Peyer's patch (tissue), 4 donors: ENCODE results near the gene KCNA1. TPM values are rescaled to one million over a fixed set of nuclear protein-coding genes. Genes with fewer than 3 reads are reported as not detected.

Experiments
- DNase-seq, 3 donors: peaks; one replicate each; pipeline ENCODE4 v3.0.0-alpha.2; 2017 to 2019
- H3K27ac ChIP-seq, 4 donors: fragments of 200-600 bp; sonication (generic); one replicate each; pipeline ENCODE4 v1.5.1; 2016 to 2019
- H3K27me3 ChIP-seq, 2 donors: fragments of 200-600 bp; sonication (generic); one replicate each; pipeline ENCODE4 v1.5.1; 2019
- H3K36me3 ChIP-seq, 3 donors: fragments of 200-600 bp; sonication (generic); one replicate each; pipeline ENCODE4 v1.5.1; 2016 to 2019
- H3K4me1 ChIP-seq, 4 donors: fragments of 200-600 bp; sonication (generic); one replicate each; pipeline ENCODE4 v1.5.1; 2016 to 2019
- H3K4me3 ChIP-seq, 4 donors: fragments of 200-600 bp; sonication (generic); 1 replicate in 3 of 4; 2 replicates in 1 of 4; pipeline ENCODE4 v1.5.1; 2016 to 2019; ENCODE audit warnings: mild to moderate bottlenecking in 1 of 4
- H3K9me3 ChIP-seq, 4 donors: fragments of 200-600 bp; sonication (generic); one replicate each; pipeline ENCODE4 v1.5.1; 2016 to 2019; ENCODE audit warnings: mild to moderate bottlenecking in 1 of 4
- POLR2A ChIP-seq, 2 donors: fragments of 450-650 bp; IDR thresholded peaks; one replicate each; pipeline ENCODE4 v1.5.1; 2017; ENCODE audit warnings: antibody characterized with exemption in 2 of 2, mild to moderate bottlenecking in 2 of 2, moderate library complexity in 2 of 2
- total RNA-seq, 4 donors: library from RNA; depleted of rRNA; stranded (reverse); fragments of >200 nt; gene quantifications; one replicate each; pipeline ENCODE4 v1.1.0, GENCODE V29; 2016
- TF ChIP-seq, protein P1 (sequence below), 6 experiments: fragments of 450-650 bp in 4 of 6; fragments of 200-600 bp in 2 of 6; sonication (generic) in 1 of 6; IDR thresholded peaks; one replicate each; pipeline ENCODE4 v1.5.1; 2017 to 2019; ENCODE audit warnings: antibody characterized with exemption in 6 of 6, mild to moderate bottlenecking in 3 of 6, moderate library complexity in 1 of 6

Gene KCNA1
- total RNA-seq, result not detected

DNA sequence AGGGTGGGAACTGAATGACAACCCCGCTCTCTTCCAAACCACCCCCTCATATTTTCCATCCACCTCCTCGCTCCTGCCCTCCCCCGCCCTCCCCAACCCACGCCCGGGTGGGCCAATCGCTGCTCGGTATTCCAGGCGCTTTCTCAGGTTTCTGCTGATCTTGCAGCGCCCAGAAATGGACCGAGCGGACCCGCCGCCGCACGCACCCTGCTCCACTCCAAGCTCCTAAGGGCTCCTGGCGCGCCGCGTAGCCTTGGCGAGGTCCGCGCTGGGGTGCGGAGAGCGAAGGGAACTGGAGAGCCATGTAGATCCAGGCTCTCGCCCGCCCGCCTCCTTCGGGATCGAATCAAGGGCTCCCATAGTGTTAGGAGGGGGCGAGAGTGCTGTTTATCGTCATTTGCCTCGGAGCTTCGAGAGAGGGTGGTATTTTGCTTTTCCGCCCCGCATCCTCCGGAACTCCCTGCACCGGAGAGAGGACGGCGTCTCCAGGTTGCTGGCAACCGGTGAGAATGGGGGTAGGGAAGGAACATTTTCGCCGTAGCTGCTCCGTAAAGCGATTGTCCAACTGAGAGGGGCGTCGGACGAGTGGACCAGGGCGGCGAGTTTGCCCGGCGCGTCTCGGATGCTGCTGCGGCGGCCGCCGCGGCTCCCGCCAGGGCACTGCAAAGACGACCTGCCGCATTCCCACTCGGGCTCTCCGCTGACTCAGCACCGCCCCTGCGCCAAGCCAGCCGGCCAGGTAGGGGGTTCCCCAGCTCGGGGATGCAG is at the start of gene KCNA1:
Gene KCNA1, plus strand, starts transcription at position 172 of the 768 bp plus-strand sequence. CDS start 1,474 bp downstream, outside the sequence.
- Histone ChIP-seq H3K9me3 (no peaks in the 10 kb centered on the region), H3K4me1 (peaks cover 0 to 16% (median 4%) of the 10 kb centered on the region in 4 donors), H3K36me3 (no peaks in the 10 kb centered on the region), H3K4me3 (peak within 1 kb of the TSS; percentile 22 to 52 (median 42)), H3K27ac (no peak within 1 kb of the TSS), H3K27me3 (peaks cover 0 to 24% of the 10 kb centered on the region in 2 donors)
- TF ChIP-seq POLR2A (IDR thresholded peaks at IDR 0.05), result no peak
- TF ChIP-seq, protein P1, sequence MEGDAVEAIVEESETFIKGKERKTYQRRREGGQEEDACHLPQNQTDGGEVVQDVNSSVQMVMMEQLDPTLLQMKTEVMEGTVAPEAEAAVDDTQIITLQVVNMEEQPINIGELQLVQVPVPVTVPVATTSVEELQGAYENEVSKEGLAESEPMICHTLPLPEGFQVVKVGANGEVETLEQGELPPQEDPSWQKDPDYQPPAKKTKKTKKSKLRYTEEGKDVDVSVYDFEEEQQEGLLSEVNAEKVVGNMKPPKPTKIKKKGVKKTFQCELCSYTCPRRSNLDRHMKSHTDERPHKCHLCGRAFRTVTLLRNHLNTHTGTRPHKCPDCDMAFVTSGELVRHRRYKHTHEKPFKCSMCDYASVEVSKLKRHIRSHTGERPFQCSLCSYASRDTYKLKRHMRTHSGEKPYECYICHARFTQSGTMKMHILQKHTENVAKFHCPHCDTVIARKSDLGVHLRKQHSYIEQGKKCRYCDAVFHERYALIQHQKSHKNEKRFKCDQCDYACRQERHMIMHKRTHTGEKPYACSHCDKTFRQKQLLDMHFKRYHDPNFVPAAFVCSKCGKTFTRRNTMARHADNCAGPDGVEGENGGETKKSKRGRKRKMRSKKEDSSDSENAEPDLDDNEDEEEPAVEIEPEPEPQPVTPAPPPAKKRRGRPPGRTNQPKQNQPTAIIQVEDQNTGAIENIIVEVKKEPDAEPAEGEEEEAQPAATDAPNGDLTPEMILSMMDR (IDR thresholded peaks at IDR 0.05), result no peak
- no peak for DNase-seq

DNA sequence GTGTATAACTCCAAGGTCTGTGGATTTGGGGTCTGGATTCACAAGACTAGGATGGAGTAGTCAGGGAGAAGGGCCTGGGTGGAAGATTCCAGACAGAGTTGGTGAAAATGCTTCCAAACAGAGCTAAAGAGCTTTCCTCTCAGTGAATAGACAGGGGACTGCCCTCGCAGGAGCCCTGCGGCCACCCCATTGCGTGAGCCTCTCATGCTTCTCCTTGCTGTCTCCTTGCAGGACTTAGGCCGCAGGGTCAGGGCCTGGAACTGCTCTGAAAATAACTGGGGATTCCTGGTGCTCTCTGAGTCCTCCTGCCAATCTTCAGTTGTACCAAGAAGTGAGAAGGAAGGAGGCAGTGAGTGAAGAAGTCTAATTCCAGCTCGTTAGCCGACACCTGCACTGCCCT is 49.0 kb upstream of the KCNA1 start:
- H3K9me3 ChIP-seq, result no peaks in the 10 kb centered on the region
- H3K4me3 ChIP-seq, result no peak overlapping the region
- H3K27ac ChIP-seq, result no peak overlapping the region
- no peak for DNase-seq
- peaks cover 0 to 13% (median 3%) of the 10 kb centered on the region in 4 donors for H3K4me1 ChIP-seq
- peaks cover 0 to 4% of the 10 kb centered on the region in 2 donors for H3K27me3 ChIP-seq
- H3K36me3 ChIP-seq, result no peaks in the 10 kb centered on the region
- TF ChIP-seq POLR2A (IDR thresholded peaks at IDR 0.05), result no peak
- TF ChIP-seq, protein P1 (IDR thresholded peaks at IDR 0.05), result no peak

DNA sequence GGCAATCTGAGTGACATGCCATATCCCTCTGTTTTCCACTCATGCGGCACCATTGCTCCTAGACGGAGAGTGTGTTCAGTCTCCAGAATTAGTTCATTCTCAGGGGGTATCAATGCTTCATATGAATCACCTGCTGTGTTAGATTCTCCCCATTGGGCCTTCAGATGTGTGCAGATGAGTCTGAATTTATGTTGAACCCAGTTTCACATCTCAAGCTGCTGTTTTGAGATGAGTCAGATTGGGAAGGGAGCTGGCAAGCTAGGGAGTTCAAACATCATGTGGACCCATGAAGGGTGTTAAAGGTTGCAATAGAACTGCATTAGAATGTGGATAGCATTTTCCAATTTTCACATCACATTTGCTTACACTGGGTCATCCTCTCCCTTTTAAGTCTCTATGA is 46.9 kb upstream of the KCNA1 start:
- TF ChIP-seq POLR2A (IDR thresholded peaks at IDR 0.05), result no peak
- TF ChIP-seq, protein P1 (IDR thresholded peaks at IDR 0.05), result no peak
- peaks cover 0 to 4% of the 10 kb centered on the region in 2 donors for H3K27me3 ChIP-seq
- peaks cover 0 to 13% (median 2%) of the 10 kb centered on the region in 4 donors for H3K4me1 ChIP-seq

DNA sequence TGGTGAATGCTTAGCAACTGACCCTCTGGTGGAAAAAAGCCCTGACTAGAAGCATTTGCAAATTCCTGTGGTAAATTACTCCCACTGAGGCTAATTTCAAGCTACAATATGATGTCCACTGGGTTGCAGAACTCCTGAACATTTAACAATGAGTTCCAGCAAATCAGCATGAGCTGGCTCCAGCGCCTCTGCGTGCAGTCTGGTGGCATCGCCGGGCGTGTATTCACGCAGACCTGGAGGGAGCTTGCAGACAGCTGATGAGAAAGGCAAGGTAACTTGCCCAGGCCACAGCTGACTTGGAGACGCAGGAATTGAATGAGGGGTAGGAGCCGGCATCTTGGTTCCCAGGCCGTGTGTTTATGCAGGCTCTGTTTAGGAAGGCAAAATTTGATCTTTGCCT is 45.1 kb upstream of the KCNA1 start:
- Histone ChIP-seq H3K4me3 (no peak overlapping the region), H3K27me3 (peaks cover 0 to 2% of the 10 kb centered on the region in 2 donors), H3K9me3 (no peaks in the 10 kb centered on the region), H3K27ac (no peak overlapping the region), H3K4me1 (peaks cover 0 to under 1% (median 0%) of the 10 kb centered on the region in 4 donors), H3K36me3 (no peaks in the 10 kb centered on the region)
- DNase-seq, result no peak
- TF ChIP-seq, protein P1 (IDR thresholded peaks at IDR 0.05), result no peak
- TF ChIP-seq POLR2A (IDR thresholded peaks at IDR 0.05), result no peak

More for the DNA sequence above, 46.9 kb upstream of the KCNA1 start:
- no peak overlapping the region for H3K27ac ChIP-seq
- no peaks in the 10 kb centered on the region for H3K9me3 ChIP-seq
- H3K36me3 ChIP-seq, result no peaks in the 10 kb centered on the region
- no peak overlapping the region for H3K4me3 ChIP-seq
- DNase-seq, result no peak

DNA sequence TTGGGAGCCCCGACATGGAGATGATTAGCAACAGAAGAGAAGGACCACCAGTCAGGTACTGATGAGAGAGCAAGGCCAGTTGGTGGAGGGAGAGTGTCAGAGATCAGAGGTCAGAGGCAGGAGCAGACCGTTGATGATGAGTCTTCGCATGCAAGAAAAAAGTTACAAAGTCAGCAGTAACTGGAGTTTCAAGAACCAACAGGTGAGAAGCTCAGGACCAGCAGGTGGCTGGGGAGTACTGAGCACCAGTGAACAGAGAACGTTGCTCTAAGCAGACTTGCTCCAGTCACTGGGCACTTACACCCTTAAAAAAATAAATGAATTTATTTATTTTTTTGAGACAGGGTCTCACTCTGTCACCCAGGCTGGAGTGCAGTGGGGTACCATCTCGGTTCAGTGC is 44.5 kb upstream of the KCNA1 start:
- no peaks in the 10 kb centered on the region for H3K4me1 ChIP-seq
- H3K4me3 ChIP-seq, result no peak overlapping the region
- DNase-seq, result no peak
- H3K27ac ChIP-seq, result no peak overlapping the region
- H3K36me3 ChIP-seq, result no peaks in the 10 kb centered on the region
- TF ChIP-seq, protein P1 (IDR thresholded peaks at IDR 0.05), result no peak
- no peak for TF ChIP-seq POLR2A (IDR thresholded peaks at IDR 0.05)
- H3K9me3 ChIP-seq, result no peaks in the 10 kb centered on the region
- H3K27me3 ChIP-seq, result no peaks in the 10 kb centered on the region
